H4 (cell line): ENCODE measurements around the gene HNMT. TPM values are rescaled to one million over a fixed set of nuclear protein-coding genes. Genes with fewer than 3 reads are reported as not detected.
"Not testable (repeated sequence)": the region's sequence is repeated elsewhere in the genome, so short reads cannot be mapped to it uniquely, and the experiment has no call there.

Experiments used
- DNase-seq: peaks from one replicate; pipeline ENCODE4 v3.0.0-alpha.2; 2015; ENCODE audit warnings: low spot score
- total RNA-seq: library from RNA; depleted of rRNA; stranded (reverse); fragments of >200 nt; shearing (Covaris generic); gene quantifications from 2 replicates; pipeline ENCODE4 v1.2.3, GENCODE V29; 2014

HNMT gene
- total RNA-seq, 1 experiment from 2014 or later: 44.0 TPM

GRCh38 chr2:138043588-138043987 lies 79.3 kb downstream of the HNMT start:
- not testable (repeated sequence) for DNase-seq

GRCh38 chr2:138058427-138058826 lies 94.2 kb downstream of the HNMT start:
- no peak for DNase-seq

- DNase-seq: no peak
These were observed 95.4 kb downstream of the HNMT start for GRCh38 chr2:138059487-138060300.

- peak; percentile 39 for DNase-seq
These were observed 96.0 kb downstream of the HNMT start for GRCh38 chr2:138060301-138060635.

- no peak for DNase-seq
These were observed 97.7 kb downstream of the HNMT start for GRCh38 chr2:138061961-138062360.

- no peak for DNase-seq
These were observed 98.9 kb downstream of the HNMT start for GRCh38 chr2:138063181-138063580.
